Suprapubic skin (tissue), 4 donors: ENCODE measurements around the gene TRPV2.

Experiments
- CTCF ChIP-seq, 2 donors: fragments of 200-600 bp in 1 of 2; fragments of 450-650 bp in 1 of 2; sonication (generic) in 1 of 2; IDR thresholded peaks; one replicate each; pipeline ENCODE4 v1.5.1; 2016 to 2019; ENCODE audit warnings: antibody characterized with exemption in 2 of 2, mild to moderate bottlenecking in 1 of 2, moderate library complexity in 1 of 2
- POLR2A ChIP-seq, 2 donors: fragments of 450-650 bp; IDR thresholded peaks; one replicate each; pipeline ENCODE4 v1.6.1; 2017; ENCODE audit warnings: antibody characterized with exemption in 2 of 2, mild to moderate bottlenecking in 2 of 2, moderate library complexity in 2 of 2
- POLR2AphosphoS5 ChIP-seq, 3 donors: sonication (generic); formaldehyde crosslinking; IDR thresholded peaks; one replicate each; pipeline ENCODE4 v1.6.1; 2017; ENCODE audit warnings: antibody characterized with exemption in 3 of 3

DNA sequence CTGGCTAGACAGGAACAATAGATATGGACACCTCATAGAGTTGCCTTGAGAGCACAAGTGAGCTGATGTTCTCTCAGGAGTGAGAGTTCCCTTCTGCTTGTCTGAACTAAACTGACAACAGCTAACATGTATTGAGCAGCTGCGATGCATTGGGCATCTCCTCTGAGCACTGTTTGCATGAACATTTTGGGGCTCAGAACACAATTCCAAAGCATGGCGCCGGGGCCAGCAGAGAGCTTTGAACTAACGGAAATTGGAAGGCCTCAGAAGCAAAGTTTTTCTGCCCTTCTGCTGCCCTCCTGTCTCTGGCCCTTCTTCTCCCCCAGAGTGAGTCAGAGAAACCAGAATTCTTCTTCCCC lies 38.1 kb downstream of the TRPV2 start:
- TF ChIP-seq CTCF (IDR thresholded peaks at IDR 0.05) (no peak), POLR2A (IDR thresholded peaks at IDR 0.05) (no peak), POLR2AphosphoS5 (IDR thresholded peaks at IDR 0.05) (no peak)
